UCSD-AML1 (cell line): ENCODE data around the gene TIMM44.
"Not testable (repeated sequence)": the region's sequence is repeated elsewhere in the genome, so short reads cannot be mapped to it uniquely, and the experiment has no call there.

Experiments
- DNase-seq: peaks from one replicate; lab custom pipeline; 2025; ENCODE audit not compliant: unreplicated experiment; lab: John Stamatoyannopoulos, UW

The TIMM44 gene

DNA sequence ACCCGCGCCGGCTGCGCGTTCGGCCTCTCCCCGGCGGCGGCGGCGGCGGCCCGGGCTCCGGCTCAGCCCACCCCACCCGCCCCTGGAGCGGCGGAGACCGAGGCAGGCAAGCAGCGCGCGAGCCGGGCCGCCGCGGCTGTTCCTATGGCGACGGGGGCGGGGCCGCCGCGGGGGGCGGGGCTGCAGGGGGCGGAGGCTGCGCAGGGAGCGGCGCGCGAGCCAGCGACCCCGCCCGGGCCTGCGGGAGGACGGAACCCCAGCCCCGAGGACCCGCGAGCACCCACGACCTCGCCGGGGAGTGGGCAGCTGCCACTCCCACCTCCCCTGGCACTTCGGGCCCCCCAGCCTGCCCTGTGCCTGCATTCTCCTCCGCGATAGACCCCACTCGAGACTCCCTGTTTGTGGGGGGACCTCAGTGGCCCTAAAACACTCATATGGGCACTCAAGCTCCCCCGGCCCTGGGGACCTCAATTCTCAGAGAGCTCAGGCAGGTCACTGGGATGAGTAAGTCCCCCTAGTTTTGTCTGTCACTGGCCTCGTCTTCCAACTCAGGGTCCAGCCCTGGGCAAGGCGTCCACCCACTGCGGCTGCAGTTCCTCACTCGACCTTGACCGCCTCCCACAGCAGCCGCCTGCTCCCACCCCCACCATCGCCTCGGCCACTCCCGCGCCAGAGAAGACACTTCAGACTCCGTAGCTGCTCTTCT lies 17.3 kb downstream of the TIMM44 start, which contains the start of gene CTXN1:
Gene CTXN1 (minus strand): TSS at position 115 of the 706 bp plus-strand sequence. CDS start 597 bp downstream, outside the sequence.
- peak; percentile 58 for DNase-seq

GRCh38 chr19:7925171-7925851 lies 18.2 kb downstream of the TIMM44 start:
- DNase-seq, result peak; percentile 78

DNA sequence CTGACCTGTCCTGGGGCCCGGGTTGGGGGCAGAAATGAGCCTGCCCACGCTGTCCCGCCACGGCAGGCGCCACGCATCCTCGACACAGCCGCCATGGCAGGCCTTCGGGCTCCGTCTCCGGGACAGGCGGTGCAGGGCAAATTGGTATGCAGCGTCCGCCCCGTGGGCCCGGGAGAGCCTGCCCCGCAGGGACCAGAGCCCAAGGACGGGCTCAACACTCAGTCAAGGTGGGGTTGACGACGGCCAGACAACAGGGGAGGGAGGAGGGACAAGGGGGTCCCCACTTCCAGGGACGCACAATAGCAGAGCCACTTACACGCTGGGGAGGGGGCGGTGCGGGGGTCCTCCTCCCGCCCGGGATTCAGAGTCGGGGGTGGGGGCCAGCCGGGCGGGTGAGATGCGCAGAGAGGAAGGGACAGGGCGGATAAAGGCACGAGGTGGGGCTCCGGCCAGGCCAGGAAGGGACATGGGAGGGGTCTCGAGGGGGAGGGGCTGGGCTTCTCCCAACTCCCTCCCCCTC lies 18.8 kb downstream of the TIMM44 start:
- no peak for DNase-seq

DNA sequence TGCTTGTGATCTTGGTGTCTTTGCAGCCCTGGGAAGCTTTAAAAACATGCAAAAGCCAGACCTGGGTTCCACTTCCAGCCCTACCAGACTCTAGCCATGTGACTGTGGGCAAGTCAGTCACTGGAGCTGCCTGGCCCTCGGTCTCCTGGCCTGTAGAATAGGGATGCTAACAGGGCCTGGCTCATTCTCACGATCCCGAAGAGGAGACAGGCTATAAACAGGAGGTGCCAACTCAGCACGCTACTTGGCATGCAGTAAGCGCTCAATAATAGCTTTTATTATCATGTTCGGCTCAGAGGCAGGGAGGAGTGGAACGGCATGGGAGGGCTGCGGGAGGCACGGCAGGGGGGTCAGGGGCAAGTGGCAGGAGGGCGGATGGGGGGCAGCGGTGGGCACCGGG lies 19.2 kb downstream of the TIMM44 start:
- no peak for DNase-seq

DNA sequence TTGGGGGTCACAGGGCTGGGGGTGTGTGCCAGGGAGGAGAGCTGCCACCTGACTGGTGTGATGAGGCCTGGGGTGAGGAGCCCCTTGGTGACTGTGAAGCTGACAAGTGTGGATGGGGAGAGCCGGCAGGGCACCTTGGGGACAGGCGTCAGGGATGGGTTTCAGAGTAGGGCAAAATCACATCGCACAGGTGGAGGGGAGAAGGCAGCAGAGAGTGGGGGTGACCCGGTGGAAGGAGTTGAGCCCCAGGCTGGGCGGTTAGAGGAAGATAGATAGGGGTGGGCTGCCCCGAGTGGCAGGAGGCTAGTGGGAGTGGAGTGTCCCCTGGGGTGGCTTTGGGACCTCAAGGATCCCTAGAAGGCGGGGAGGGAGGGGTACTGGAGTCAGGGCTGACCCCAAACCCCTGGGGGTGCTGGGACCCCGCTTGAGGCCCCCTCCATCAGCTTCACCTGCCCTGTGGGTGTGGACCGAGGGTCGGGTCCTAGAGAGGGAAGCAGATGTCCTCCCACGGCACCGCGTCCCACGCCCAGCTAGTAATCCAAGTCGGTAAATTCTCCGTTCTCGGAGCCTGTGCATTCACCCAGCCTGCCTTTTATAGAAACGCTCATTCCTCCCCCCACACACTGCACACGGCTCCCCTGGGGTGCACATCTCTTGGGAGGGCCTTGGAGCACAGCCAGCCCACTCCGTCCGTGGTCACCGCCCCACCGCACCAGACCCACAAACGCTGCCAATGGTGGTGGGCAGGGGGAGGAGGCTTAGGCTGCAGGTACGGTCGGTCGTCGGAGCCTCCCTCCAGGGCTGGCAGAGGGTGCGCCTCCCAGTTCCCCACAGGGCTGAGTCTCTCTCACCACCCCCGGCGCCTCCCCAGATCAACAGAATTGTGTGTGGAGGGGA lies 19.9 kb downstream of the TIMM44 start:
- no peak for DNase-seq

DNA sequence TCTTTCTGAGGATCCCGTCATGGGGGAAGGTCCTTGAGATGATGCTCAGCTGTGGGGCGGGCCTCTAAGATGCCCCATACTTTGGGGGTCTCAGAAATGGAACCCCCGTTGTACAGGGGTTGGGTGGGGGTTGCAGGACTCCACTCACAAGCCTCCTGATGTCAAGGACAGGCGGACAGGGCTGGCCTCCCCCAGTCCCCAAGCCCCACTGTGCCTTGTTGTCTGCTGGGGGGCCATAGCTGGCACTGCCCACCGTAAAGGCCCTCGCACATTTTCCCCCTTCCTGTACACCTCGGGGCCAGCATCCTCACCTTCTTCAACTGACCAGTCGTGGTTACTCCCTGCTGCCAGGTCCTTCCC lies 20.6 kb downstream of the TIMM44 start:
- DNase-seq, result no peak

DNA sequence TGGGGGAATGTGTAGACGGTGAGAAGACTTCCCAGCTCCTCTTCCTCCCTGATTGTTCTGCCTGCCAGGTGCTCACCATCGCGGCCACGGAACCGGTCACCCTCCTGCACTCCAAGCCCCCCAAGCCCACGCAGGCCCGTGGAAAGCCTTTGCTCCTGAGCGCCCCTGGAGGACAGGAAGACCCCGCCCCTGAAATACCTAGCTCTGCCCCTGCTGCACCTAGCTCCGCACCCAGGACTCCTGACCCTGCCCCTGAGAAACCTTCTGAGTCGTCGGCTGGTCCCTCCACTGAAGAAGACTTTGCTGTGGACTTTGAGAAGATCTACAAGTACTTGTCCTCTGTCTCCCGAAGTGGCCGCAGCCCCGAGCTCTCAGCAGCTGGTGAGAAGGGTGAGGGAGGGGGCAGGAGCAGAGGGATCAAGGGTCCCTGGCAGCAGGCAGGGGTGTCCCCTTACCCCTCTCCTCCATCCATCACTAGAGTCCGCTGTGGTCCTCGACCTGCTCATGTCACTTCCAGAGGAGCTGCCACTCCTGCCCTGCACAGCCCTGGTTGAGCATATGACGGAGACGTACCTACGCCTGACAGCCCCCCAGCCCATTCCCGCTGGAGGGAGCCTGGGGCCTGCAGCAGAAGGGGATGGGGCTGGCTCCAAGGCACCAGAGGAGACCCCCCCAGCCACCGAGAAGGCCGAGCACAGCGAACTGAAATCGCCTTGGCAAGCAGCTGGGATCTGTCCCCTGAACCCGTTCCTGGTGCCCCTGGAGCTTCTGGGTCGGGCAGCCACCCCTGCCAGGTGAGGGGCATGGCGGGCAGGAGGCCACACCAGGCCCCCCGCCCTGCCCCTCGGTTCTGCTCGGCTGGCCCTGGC lies 21.3 kb downstream of the TIMM44 start:
- no peak for DNase-seq

DNA sequence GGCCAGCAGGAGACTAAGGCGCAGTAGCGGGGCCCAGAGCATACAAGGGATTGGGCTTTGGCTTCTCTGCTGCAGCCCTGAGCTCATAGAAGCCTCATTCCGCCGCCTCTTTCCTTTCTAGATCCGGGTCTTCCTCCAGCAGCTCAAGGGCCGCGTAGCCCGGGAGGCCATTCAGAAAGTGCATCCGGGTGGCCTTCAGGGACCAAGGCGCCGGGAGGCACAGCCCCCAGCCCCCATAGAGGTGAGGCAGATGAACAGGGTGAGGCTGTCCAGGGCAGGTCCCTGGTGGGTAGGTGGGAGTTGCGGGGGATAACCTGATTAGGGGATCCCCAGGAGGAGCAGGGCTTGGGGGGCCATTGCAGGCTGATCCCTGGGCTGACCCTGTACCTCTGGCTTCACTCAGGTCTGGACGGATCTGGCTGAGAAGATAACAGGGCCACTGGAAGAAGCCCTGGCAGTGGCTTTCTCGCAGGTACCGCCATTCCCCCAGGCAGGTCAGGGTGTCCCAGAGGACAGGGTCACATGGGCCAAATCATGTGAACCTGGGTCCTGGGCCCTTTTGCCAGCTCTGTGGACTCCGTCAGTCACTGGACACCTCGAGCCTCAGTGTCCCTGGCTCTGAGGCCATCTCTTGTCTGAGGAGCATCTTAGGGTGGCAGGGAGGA lies 22.0 kb downstream of the TIMM44 start:
- no peak for DNase-seq

DNA sequence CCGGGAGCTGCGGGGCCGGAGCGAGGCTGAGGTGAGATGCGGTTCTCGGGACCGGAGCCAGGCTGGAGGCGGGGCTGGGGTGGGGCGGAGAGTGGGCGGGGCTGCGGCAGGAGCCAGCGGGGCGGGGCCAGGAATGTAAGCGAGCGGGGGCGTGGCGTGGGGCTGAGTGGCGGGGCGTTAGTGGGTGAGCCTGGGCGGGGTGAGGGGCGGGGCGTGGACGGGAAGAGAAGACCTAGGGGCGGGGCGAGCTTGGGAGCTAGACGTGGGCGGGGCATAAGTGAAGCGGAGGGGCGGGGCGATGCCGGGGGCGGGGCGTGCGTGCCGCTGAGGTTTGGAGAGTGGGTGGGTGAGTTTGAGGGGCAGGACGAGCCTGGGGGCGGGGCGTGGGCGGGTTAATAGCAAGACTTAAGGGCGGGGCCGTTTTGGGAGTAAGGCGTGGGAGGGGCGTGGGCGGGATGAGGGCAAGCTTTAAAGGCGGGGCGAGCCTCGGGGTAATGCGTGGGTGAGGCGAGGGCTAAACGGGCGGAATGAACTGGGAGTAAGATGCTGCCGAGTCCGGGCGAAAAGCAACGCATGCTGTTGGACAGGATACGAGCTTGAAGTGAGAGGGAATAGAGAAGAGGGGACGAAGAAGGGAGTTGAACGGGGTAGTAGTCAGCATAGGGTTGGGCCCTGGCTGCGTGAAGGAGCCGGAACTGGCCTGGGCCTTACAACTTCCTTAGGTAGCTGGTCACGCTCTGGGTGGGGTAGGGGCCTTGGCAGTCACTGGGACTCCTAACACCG lies 22.8 kb downstream of the TIMM44 start:
- DNase-seq, result peak; percentile 99

DNA sequence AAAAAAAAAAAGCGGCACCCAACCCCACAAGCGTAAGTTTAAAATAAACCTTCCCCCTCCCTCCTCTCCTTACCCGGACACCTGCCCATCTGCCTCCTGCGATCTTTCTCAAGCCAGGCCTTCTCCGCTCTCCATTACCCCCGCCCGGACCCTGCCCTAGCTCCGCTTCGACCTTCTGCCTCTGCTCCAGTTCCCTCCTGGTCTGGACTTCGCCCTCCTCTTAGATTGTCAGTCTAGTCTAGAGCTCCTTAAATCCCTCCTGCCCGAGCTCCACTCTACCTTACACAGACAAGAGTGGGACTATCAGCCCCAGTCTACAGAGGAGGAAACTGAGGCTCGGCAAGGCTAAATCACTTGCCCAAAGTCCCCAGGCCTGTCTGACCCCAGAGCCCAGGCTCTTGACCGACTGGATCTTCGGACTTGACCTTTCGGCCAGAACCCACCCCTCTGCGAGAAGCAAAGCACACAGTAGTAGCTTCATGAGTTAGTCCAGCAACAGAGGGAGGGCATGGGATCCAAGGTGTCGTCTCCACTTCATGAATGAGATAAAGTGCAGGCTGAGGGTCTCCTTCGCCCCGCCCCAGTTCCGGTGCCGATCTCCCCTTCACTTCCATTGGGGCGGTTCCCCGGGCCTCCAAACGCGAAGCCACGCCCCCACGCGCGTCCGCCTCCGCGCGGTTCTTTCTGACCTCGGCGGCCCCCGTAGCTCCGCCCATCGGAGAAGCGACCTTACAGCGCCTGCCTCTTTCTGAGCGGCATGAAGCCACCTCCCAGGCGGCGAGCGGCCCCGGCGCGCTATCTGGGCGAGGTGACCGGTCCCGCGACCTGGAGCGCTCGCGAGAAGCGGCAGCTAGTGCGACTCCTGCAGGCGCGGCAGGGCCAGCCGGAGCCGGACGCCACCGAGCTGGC lies 23.6 kb downstream of the TIMM44 start, which contains the start of gene SNAPC2:
Gene SNAPC2 (plus strand): TSS at position 729 of the 909 bp plus-strand sequence. CDS start 29 bp downstream, at position 758.
- DNase-seq, result peak; percentile 94

- no peak for DNase-seq
Observed at GRCh38 chr19:7918615-7919421, 24.6 kb downstream of the TIMM44 start.

GRCh38 chr19:7918062-7918614 lies 25.3 kb downstream of the TIMM44 start:
- DNase-seq, result not testable (repeated sequence)

DNA sequence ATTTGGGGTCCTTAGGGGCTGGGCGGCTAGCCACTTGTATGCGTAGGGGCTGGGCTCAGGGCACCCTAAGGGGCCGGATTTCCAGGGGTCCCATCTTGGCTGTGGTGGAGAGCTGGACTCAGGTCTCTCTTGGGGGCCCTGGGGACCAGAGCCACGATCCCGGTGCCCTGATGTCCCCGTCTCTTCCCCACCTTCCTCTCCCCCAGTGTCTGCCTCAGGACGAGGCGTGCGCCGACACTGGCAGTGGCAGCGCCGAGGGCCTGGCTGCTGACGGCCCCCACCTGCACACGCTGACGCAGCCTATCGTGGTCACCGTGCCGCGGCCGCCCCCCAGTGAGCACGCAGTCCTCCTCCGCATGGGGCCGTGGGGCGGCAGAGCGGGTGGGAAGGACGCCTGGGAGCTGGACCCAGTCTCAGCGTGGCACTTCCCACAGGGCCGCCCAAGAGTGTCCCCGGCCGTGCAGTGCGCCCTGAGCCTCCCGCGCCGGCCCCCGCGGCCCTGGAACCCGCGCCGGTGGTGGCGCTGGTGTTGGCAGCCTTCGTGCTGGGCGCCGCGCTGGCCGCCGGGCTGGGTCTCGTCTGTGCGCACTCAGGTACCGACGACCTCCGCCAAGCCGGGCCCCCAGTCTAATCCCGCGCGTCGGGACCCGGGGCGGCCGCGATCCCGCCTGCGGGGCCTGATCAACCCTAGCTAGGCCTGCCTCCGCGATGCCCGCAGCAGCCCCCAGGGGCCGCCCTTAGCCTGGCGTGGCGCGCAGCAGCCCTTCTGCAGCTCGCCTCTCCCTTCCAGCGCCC lies 26.0 kb downstream of the TIMM44 start:
- DNase-seq, result peak; percentile 50

GRCh38 chr19:7916955-7917266 lies 26.6 kb downstream of the TIMM44 start:
- no peak for DNase-seq

- peak; percentile 23 for DNase-seq
Observed at GRCh38 chr19:7916103-7916954, 27.1 kb downstream of the TIMM44 start.
